HG03196 (cell line): ENCODE data around the gene CFAP410.
"Not testable (repeated sequence)": the region's sequence is repeated elsewhere in the genome, so short reads cannot be mapped to it uniquely, and the experiment has no call there.

Source experiments
- ATAC-seq: cut with Tn5 transposase; IDR thresholded peaks from one replicate; pipeline ENCODE4 v1.9.1; 2021; ENCODE audit not compliant: unreplicated experiment

CFAP410 gene

GRCh38 chr21:44351535-44352252, 12.5 kb upstream of the CFAP410 start:
- no peak for ATAC-seq

DNA sequence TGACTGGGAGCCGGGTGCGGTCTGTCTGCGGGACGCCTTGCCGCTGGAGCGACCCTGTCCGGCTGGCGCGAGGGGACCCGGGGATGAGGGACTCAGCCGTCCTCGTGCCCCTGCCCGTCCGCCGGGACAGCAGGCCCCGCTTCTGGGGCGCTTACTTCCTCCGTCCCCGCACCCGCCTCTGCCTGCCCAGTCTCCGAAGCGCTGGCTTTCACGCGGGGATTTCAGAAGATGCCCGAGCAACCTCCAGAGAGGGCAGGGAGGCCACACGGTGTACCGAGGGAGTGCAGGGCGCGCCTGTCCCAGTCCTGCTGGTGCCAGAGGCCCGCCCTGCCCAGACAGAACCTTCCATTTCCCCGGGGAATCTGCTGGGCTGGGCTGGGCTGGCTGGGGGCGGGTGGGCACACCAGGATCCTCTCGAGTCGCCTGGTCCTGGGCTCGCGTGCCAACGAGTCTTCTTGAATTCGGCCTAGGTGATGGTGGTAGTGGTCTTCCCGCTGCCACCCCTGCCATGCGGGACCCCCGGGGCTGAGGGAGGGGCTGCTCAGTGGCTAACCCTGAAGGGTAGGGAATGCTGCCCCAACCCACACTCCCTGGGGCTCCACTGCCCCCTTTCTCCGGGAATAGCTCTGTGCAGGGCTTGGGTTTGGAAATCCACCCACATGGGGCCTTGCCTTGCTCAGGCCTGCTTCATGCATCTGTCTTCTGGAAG, 11.7 kb upstream of the CFAP410 start:
- no peak for ATAC-seq

DNA sequence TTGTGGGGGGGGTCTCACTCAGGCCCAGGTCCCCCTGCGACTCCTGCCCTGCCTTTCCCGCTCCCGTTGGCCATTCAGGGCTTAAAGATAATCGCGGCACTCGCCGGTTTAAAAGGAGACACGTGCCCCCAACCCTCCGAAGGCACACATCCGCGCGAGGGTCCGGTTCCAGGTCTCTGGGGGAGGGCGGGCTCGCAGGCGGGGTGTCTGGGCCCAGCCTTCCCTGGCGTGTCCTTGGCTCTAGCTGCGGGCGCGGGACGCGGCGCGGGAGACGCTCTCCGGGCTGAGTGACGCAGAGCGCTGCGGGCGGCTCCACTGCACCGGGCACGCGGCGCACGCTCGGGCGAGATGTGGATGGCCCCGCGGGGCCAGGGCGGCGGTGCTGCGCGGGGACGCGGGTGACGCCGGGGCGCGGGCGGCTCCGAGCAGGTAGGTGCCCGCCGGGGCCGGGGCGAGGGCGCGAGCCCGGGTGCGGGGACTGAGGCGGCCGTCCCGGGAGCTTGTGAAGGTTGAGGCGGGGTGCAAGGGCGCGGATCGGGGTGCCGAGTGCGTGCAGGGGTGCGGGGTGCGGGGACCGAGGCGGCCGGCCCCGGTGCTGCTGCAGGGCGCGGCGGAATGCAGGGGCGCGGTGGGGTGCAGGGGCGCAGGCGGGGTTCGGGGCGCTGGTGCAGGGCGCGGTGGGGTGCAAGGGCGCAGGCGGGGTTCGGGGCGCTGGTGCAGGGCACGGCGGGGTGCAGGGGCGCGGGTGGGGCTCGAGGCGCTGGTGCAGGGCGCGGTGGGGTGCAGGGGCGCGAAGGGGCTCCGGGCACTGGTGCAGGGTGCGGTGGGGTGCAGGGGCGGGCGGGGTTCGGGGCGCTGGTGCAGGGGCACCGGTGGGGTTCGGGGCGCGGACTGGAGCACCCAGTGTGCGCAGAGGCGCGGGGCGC, 10.9 kb upstream of the CFAP410 start:
- no peak for ATAC-seq

GRCh38 chr21:44349416-44349846, 10.2 kb upstream of the CFAP410 start:
- ATAC-seq, result no peak

DNA sequence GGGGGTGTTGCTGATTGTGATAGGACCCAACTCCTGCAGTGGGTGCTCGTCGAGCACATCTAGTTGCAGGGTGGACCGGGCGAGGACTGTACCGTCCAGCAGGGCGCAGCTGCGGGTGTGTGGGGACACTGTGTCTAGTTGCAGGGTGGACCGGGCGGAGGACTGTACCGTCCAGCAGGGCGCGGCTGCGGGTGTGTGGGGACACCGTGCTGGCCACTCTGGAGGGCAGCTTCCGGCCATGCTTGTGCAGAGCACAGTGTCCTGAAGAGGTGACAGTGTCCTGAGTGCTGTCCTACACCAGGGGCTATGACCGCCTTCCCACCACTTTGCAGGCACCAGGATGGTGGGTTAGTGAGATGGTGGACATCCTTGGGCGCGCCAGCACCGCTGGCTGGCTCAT, 9.7 kb upstream of the CFAP410 start:
- ATAC-seq, result no peak

DNA sequence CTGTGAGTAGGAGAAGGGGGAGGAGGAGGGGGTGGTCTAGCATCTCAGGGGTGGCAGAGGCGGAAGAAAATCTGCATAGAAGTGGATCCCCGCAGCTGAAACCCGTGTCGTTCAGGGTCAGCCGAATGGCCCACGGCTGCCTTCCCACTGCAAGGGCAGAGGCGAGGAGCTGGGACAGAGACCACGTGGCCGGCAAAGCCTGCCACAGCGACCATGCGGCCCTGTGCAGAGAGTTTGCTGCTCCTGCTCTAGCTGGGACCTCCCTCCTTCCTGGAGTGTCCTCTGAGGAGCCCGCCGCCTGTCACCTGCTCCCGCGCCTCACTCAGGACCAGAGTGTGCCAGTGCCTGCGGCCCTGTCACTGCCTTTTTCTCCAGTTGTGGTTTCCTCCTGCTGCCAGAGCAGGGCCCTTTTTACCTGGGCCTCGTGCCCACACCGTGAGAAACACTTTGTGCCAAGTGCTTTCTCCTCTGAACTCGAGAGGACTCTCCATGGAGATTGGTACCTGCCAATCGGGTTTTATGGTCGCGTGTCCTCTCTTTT, 8.8 kb upstream of the CFAP410 start:
- ATAC-seq, result no peak

- no peak for ATAC-seq
Measured at GRCh38 chr21:44345495-44345894, 6.3 kb upstream of the CFAP410 start.

DNA sequence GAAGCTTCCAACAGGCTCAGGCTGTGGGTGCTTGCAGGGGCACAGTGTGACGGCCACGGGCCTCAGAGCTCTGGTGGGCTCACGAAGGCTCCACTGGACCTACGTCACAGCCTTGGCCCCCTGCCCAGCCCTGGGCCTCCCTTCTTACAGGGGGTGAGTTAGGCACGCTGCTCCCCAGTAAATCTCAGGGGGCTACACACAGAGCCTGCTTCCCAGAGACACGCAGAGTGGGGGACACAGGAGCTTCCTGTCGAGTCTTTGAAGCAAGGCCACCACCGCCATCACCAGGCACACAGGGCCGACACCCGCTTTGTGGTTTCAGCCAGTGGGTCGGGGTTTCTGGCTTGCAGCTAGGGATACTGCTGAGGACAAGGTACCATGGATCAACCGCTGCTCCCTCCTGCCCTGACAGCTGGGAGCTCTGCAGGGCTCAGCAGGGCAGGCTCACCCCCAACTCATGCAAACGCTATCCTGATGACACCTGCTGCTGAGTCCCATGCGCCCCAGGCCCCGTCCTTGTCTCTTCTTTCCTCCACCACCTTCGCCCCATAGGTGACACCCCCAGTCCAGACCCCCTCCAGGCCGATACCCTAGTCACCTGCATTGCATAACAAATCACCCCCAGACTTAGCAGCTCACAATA, 5.5 kb upstream of the CFAP410 start:
- ATAC-seq, result no peak

- not testable (repeated sequence) for ATAC-seq
Measured at GRCh38 chr21:44342981-44343380, 3.8 kb upstream of the CFAP410 start.

GRCh38 chr21:44341726-44342458, 2.7 kb upstream of the CFAP410 start:
- not testable (repeated sequence) for ATAC-seq

- no peak for ATAC-seq
Measured at GRCh38 chr21:44337941-44338895, 972 bp downstream of the CFAP410 start.

DNA sequence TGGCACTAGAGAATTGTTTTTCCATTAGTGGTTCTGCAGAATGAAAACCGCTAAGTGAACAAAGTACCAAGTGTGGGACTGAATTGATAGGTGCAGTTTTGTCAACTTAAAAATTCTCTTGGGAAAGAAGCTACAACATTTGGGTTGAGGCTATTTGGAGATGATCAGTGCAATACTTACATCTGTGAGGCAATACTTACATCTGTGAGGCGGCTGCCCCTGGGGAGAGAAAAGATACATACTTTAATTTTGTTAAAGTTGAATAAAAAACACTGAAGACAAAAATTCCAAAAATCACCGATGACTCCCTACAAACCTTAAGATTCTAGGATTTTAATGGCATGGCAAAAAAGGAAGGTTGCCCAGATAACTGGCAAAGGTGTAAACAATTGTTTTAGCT, 1.7 kb downstream of the CFAP410 start:
- no peak for ATAC-seq

- ATAC-seq, result no peak
Measured at GRCh38 chr21:44335266-44336059, 3.7 kb downstream of the CFAP410 start.

- ATAC-seq, result no peak
Measured at GRCh38 chr21:44334329-44335030, 4.7 kb downstream of the CFAP410 start.

DNA sequence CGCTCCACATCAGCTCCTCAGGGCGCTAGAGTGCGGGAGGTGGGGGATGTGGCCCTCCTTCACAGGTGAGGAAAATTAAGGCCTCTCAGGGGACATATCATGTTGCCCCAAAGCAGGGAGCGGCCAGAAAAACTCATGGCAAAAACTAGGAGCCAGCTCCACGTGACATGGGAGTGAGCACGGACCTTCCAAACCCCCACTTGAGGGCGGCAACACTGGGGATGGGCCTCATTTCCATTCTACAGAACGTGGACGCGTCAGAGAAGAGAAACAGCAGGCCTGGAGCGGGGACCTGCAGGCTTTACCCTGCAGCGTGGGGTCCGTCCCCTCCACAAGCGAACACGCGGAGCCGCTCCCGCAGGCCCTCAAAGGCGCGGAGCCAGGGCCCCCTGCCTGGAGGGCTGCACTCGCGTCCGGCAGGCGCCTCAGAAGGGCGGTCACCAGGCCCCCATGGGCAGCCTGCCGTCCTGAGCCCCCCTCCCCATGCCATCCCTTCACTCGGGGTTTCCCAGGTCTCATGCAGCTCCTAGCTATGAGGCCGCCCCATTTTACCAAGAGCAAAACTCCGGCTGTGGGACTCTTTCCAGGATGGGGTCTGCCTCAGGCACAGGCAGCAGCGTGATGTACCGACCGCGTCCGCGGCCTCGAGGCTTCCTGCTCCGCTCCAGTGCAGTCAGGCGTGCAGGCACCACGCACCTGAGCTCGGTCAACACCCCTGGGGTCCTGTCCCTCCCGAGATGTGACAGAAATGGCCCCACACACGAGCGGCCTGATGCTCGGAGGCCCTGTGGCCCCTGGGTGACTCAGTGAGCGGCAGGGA, 5.5 kb downstream of the CFAP410 start:
- ATAC-seq, result no peak

- ATAC-seq, result no peak
Measured at GRCh38 chr21:44332965-44333364, 6.2 kb downstream of the CFAP410 start.

DNA sequence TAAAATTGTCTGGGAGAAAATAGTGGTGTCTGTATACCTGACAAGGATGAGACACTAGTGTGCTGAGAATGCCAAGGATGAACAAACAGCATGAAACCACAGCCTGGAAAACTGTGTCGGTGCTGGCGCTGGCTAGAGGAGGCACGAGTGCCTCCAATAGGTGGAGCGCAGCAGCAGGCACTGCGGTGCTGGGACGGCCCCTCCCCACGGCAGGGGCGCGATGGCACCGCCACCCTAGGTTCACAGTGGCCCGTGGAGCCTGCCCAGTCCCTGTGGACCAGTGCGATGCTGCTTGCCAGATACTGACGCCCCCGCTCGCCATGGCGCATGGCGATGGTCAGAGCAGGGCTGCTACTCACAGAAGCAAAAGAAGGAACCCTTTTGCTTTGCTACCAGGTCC, 6.8 kb downstream of the CFAP410 start:
- ATAC-seq, result no peak
